Upper lobe of left lung (tissue), 6 donors: Measurements from ENCODE around the gene BID. TPM values are rescaled to one million over a fixed set of nuclear protein-coding genes. Genes with fewer than 3 reads are reported as not detected.

Source experiments
- ATAC-seq, 2 donors: fragments of 200-7000 bp; cut with Tn5 transposase; one replicate each; pipeline ENCODE4 v1.9.1; 2022; ENCODE audit warnings: mild to moderate bottlenecking in 2 of 2, moderate library complexity in 2 of 2; ENCODE audit not compliant: low FRiP score in 2 of 2
- DNase-seq, 2 donors: peaks; one replicate each; pipeline ENCODE4 v3.0.0-alpha.2; 2019 to 2020
- H3K27ac ChIP-seq, 4 donors: fragments of 200-600 bp; sonication (generic); one replicate each; pipeline ENCODE4 v1.5.1; 2016 to 2019
- H3K27me3 ChIP-seq, 4 donors: fragments of 200-600 bp; sonication (generic); one replicate each; pipeline ENCODE4 v1.5.1; 2017 to 2019
- H3K36me3 ChIP-seq, 4 donors: fragments of 200-600 bp; sonication (generic); one replicate each; pipeline ENCODE4 v1.5.1; 2016 to 2019
- H3K4me1 ChIP-seq, 4 donors: fragments of 200-600 bp; sonication (generic); one replicate each; pipeline ENCODE4 v1.5.1; 2018 to 2019
- H3K4me3 ChIP-seq, 4 donors: fragments of 200-600 bp; sonication (generic); one replicate each; pipeline ENCODE4 v1.5.1; 2017 to 2019; ENCODE audit warnings: mild to moderate bottlenecking in 2 of 4, moderate library complexity in 1 of 4
- H3K9me3 ChIP-seq, 4 donors: fragments of 200-600 bp; sonication (generic); one replicate each; pipeline ENCODE4 v1.5.1; 2018 to 2019
- CTCF ChIP-seq, 6 experiments: fragments of 450-650 bp in 4 of 6; fragments of 200-600 bp in 2 of 6; sonication (generic) in 2 of 6; IDR thresholded peaks; one replicate each; pipeline ENCODE4 v1.5.1; 2016 to 2019; ENCODE audit warnings: antibody characterized with exemption in 6 of 6
- EP300 ChIP-seq, 4 donors: sonication (generic); formaldehyde crosslinking; IDR thresholded peaks; one replicate each; pipeline ENCODE4 v1.5.1; 2017; ENCODE audit warnings: antibody characterized with exemption in 4 of 4, control low read depth in 2 of 4
- POLR2A ChIP-seq, 4 donors: fragments of 450-650 bp; IDR thresholded peaks; one replicate each; pipeline ENCODE4 v1.5.1; 2016 to 2017; ENCODE audit warnings: antibody characterized with exemption in 4 of 4, mild to moderate bottlenecking in 2 of 4
- POLR2AphosphoS5 ChIP-seq, 2 donors: sonication (generic); formaldehyde crosslinking; IDR thresholded peaks; one replicate each; pipeline ENCODE4 v1.5.1; 2017; ENCODE audit warnings: antibody characterized with exemption in 2 of 2
- WGBS, 2 donors: methylation state at CpG; one replicate each; pipeline ENCODE4 v1.1.5; 2017 to 2018; 5-methylcytosine and 5-hydroxymethylcytosine counted together
- total RNA-seq, 6 donors: library from RNA; depleted of rRNA in 4 of 6; stranded (reverse); fragments of >200 nt in 4 of 6; gene quantifications; one replicate each; pipeline versions ENCODE4 v1.1.0 to v1.2.1, GENCODE V29; 2016 to 2021
- donor health status: DM: no; HTN: no; CAD: no; lungs with moderate emphysema.
- donor health status: DM: no; HTN: yes; CAD: no; lungs with severe emphysema.

BID gene
- total RNA-seq, 6 donors from 2014 or later = 10.5 to 55.9 (median 27.3) TPM

- no peak overlapping the region for H3K4me3 ChIP-seq
- no peaks in the 10 kb centered on the region for H3K9me3 ChIP-seq
- TF ChIP-seq POLR2AphosphoS5 (IDR thresholded peaks at IDR 0.05) = no peak
- no peak for TF ChIP-seq EP300 (IDR thresholded peaks at IDR 0.05)
- no peak for TF ChIP-seq CTCF (IDR thresholded peaks at IDR 0.05)
- TF ChIP-seq POLR2A (IDR thresholded peaks at IDR 0.05) = no peak
- WGBS, 2 donors = 87 to 96% methylated on average over 4 of the region's 4 CpGs
- H3K27me3 ChIP-seq = no peaks in the 10 kb centered on the region
- H3K27ac ChIP-seq = no peak overlapping the region
- no peaks in the 10 kb centered on the region for H3K36me3 ChIP-seq
- ATAC-seq (no peak), DNase-seq (no peak)
- no peaks in the 10 kb centered on the region for H3K4me1 ChIP-seq
Observed at GRCh38 chr22:17761138-17761488, 13.2 kb downstream of the BID start.

GRCh38 chr22:17754233-17754925 lies 19.9 kb downstream of the BID start:
- ATAC-seq = no peak
- no peak overlapping the region for H3K27ac ChIP-seq

GRCh38 chr22:17753401-17753989 lies 20.8 kb downstream of the BID start:
- ATAC-seq (peak; percentile 21 to 86), DNase-seq (no peak)
- Histone ChIP-seq H3K36me3 (no peaks in the 10 kb centered on the region), H3K27ac (no peak overlapping the region), H3K9me3 (no peaks in the 10 kb centered on the region), H3K27me3 (no peaks in the 10 kb centered on the region), H3K4me3 (no peak overlapping the region), H3K4me1 (no peaks in the 10 kb centered on the region)
- 80% methylated on average over 10 to 11 of the region's 13 CpGs for WGBS, 2 donors
- no peak for TF ChIP-seq CTCF (IDR thresholded peaks at IDR 0.05)
- TF ChIP-seq POLR2A (IDR thresholded peaks at IDR 0.05) = no peak
- no peak for TF ChIP-seq POLR2AphosphoS5 (IDR thresholded peaks at IDR 0.05)
- TF ChIP-seq EP300 (IDR thresholded peaks at IDR 0.05) = no peak

More at GRCh38 chr22:17754233-17754925, 19.9 kb downstream of the BID start:
- 84 to 93% methylated on average over 7 to 12 of the region's 14 CpGs for WGBS, 2 donors
- Histone ChIP-seq H3K27me3 (no peaks in the 10 kb centered on the region), H3K4me3 (no peak overlapping the region), H3K4me1 (no peaks in the 10 kb centered on the region), H3K9me3 (no peaks in the 10 kb centered on the region), H3K36me3 (no peaks in the 10 kb centered on the region)
- peak in 1 of 2 donors; percentile 57 for DNase-seq
- TF ChIP-seq CTCF (IDR thresholded peaks at IDR 0.05) (peak in 1 of 6 experiments; percentile 20), POLR2AphosphoS5 (IDR thresholded peaks at IDR 0.05) (no peak), POLR2A (IDR thresholded peaks at IDR 0.05) (no peak), EP300 (IDR thresholded peaks at IDR 0.05) (no peak)

- no peaks in the 10 kb centered on the region for H3K27me3 ChIP-seq
- TF ChIP-seq EP300 (IDR thresholded peaks at IDR 0.05) (no peak), POLR2AphosphoS5 (IDR thresholded peaks at IDR 0.05) (no peak), CTCF (IDR thresholded peaks at IDR 0.05) (no peak)
- H3K9me3 ChIP-seq = no peaks in the 10 kb centered on the region
- no peak for DNase-seq
- no peaks in the 10 kb centered on the region for H3K36me3 ChIP-seq
- 86 to 96% methylated on average over 1 to 5 of the region's 6 CpGs for WGBS, 2 donors
- no peak for ATAC-seq
- no peaks in the 10 kb centered on the region for H3K4me1 ChIP-seq
- H3K27ac ChIP-seq = no peak overlapping the region
- H3K4me3 ChIP-seq = no peak overlapping the region
Observed at GRCh38 chr22:17751596-17751995, 22.7 kb downstream of the BID start.
